Measurements from ENCODE around the gene CCDC92B. TPM values are rescaled to one million over a fixed set of nuclear protein-coding genes. Genes with fewer than 3 reads are reported as not detected.

The CCDC92B gene
- total and polyA plus RNA-seq, 2 of the 13 experiments (the other 11 are each of a cell fraction or from before 2014, with no cell fraction given), result not detected

DNA sequence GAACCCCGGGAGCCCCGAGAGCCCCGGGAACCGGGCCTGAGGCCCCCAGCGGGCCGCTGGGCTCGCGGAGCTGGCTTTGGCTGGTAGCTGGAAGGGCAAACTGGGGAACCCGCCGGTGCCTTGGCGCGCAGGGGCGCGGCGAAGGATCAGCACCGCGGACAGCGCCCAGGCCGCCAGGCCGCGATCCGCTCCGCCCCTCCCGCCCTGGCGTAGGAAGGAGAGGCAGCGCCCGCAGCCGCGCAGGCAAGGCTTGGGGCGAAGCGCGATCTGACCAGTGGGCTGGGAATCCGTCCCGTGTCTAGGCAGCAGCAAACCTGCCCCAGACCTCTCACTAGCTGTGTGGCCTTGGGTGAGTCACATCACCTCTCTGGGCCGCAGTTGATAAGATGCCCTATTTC, 331 bp upstream of the CCDC92B start (continued):
- TF ChIP-seq, protein P1, sequence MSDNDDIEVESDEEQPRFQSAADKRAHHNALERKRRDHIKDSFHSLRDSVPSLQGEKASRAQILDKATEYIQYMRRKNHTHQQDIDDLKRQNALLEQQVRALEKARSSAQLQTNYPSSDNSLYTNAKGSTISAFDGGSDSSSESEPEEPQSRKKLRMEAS (IDR thresholded peaks at IDR 0.05), result peak; percentile 43; the same call in 1 of the 2 replicates
- TF ChIP-seq, protein P2, sequence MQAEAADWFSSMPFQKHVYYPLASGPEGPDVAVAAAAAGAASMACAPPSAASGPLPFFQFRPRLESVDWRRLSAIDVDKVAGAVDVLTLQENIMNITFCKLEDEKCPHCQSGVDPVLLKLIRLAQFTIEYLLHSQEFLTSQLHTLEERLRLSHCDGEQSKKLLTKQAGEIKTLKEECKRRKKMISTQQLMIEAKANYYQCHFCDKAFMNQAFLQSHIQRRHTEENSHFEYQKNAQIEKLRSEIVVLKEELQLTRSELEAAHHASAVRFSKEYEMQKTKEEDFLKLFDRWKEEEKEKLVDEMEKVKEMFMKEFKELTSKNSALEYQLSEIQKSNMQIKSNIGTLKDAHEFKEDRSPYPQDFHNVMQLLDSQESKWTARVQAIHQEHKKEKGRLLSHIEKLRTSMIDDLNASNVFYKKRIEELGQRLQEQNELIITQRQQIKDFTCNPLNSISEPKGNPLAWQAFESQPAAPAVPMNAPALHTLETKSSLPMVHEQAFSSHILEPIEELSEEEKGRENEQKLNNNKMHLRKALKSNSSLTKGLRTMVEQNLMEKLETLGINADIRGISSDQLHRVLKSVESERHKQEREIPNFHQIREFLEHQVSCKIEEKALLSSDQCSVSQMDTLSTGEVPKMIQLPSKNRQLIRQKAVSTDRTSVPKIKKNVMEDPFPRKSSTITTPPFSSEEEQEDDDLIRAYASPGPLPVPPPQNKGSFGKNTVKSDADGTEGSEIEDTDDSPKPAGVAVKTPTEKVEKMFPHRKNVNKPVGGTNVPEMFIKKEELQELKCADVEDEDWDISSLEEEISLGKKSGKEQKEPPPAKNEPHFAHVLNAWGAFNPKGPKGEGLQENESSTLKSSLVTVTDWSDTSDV (CRISPR knock-in tag; IDR thresholded peaks at IDR 0.05), result peak; percentile 97
- no peak for TF ChIP-seq CHD4 (IDR thresholded peaks at IDR 0.05; ENCODE audit: borderline replicate concordance, low read length)
- peak; percentile 64; the same call in 1 of the 2 replicates for TF ChIP-seq SOX5 (CRISPR knock-in tag; IDR thresholded peaks at IDR 0.05; ENCODE audit: borderline replicate concordance)
- peak; percentile 96 for TF ChIP-seq ZFYVE20 (CRISPR knock-in tag; IDR thresholded peaks at IDR 0.05; ENCODE audit: borderline replicate concordance, low read depth)
- TF ChIP-seq KDM4B (CRISPR knock-in tag; IDR thresholded peaks at IDR 0.05), result peak; percentile 80; the same call in 1 of the 2 replicates
- TF ChIP-seq HMGA1 (CRISPR knock-in tag; conservative IDR thresholded peaks at IDR 0.05), result no peak
- TF ChIP-seq ZFP36 (IDR thresholded peaks at IDR 0.05; ENCODE audit: borderline replicate concordance, low read depth, low read length, partially characterized antibody), result no peak
- peak; percentile 98 for TF ChIP-seq ZNF792 (CRISPR knock-in tag; IDR thresholded peaks at IDR 0.05)
- 0 out of 2 replicates have a peak, but pooled peaks have one; percentile 78 for TF ChIP-seq SNAPC2 (CRISPR knock-in tag; IDR thresholded peaks at IDR 0.05)
- peak; percentile 87; the same call in 1 of the 2 replicates for TF ChIP-seq ZNF343 (CRISPR knock-in tag; IDR thresholded peaks at IDR 0.05)
- TF ChIP-seq ZNF746 (CRISPR knock-in tag; IDR thresholded peaks at IDR 0.05), result peak; percentile 79
- TF ChIP-seq ZSCAN31 (CRISPR knock-in tag; IDR thresholded peaks at IDR 0.05; ENCODE audit: low read depth), result peak; percentile 86
- TF ChIP-seq HCFC1 (IDR thresholded peaks at IDR 0.05; ENCODE audit: low read depth, low read length), result no peak
- TF ChIP-seq ZNF138 (CRISPR knock-in tag; IDR thresholded peaks at IDR 0.05; ENCODE audit: low read depth), result peak; percentile 99
- TF ChIP-seq, protein P3, sequence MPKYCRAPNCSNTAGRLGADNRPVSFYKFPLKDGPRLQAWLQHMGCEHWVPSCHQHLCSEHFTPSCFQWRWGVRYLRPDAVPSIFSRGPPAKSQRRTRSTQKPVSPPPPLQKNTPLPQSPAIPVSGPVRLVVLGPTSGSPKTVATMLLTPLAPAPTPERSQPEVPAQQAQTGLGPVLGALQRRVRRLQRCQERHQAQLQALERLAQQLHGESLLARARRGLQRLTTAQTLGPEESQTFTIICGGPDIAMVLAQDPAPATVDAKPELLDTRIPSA (CRISPR knock-in tag; IDR thresholded peaks at IDR 0.05; ENCODE audit: borderline replicate concordance), result peak; percentile 78; the same call in 1 of the 2 replicates
- TF ChIP-seq, protein P4, sequence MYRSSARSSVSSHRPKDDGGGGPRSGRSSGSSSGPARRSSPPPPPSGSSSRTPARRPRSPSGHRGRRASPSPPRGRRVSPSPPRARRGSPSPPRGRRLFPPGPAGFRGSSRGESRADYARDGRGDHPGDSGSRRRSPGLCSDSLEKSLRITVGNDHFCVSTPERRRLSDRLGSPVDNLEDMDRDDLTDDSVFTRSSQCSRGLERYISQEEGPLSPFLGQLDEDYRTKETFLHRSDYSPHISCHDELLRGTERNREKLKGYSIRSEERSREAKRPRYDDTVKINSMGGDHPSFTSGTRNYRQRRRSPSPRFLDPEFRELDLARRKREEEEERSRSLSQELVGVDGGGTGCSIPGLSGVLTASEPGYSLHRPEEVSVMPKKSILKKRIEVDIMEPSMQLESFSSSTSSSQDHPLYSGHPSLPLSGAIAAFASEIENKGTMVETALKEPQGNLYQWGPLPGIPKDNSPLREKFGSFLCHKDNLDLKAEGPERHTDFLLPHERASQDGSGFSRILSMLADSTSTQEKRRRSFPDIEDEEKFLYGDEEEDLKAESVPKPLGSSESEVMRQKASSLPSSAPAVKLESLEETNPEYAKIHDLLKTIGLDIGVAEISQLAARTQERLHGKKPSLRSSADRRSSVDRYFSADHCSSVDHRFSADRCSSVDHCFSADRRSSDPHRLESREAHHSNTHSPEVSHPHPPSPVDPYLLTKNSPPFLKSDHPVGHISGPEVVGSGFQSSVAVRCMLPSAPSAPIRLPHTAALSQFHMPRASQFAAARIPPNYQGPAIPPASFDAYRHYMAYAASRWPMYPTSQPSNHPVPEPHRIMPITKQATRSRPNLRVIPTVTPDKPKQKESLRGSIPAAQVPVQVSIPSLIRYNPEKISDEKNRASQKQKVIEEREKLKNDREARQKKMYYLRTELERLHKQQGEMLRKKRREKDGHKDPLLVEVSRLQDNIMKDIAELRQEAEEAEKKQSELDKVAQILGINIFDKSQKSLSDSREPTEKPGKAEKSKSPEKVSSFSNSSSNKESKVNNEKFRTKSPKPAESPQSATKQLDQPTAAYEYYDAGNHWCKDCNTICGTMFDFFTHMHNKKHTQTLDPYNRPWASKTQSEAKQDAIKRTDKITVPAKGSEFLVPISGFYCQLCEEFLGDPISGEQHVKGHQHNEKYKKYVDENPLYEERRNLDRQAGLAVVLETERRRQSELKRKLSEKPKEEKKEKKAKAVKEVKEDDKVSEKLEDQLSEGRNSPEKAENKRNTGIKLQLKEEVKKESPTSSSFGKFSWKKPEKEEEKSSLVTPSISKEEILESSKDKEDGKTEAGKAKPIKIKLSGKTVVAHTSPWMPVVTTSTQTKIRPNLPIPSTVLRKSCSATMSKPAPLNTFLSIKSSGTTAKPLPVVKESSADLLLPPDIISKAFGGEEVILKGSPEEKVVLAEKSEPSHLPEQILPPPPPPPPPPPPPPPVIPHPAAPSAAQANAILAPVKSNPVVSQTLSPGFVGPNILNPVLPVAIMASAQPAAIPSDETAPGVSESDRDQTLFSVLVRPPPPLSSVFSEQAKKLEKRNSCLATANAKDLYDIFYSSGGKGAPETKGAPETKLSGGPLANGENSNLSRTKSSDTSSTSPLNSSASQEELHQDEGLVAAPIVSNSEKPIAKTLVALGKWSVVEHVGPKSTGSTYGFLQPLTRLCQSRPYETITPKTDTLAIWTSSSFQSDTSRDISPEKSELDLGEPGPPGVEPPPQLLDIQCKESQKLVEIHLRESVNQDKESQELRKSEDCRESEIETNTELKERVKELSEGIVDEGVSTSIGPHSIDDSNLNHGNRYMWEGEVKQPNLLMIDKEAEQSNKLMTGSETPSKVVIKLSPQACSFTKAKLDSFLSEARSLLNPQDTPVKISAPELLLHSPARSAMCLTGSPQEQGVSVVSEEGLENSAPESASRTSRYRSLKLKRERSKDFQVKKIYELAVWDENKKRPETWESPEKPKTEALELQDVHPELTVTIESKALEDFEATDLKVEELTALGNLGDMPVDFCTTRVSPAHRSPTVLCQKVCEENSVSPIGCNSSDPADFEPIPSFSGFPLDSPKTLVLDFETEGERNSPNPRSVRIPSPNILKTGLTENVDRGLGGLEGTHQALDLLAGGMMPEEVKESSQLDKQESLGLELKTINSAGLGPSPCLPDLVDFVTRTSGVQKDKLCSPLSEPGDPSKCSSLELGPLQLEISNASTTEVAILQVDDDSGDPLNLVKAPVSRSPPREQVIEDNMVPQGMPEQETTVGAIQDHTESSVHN (CRISPR knock-in tag; IDR thresholded peaks at IDR 0.05), result peak; percentile 72; the same call in 1 of the 2 replicates
- peak; percentile 99 for TF ChIP-seq KLF6 (CRISPR knock-in tag; IDR thresholded peaks at IDR 0.05)
- no peak for TF ChIP-seq EZH2 (conservative IDR thresholded peaks at IDR 0.05; ENCODE audit: low read depth, low read length)
- peak; percentile 53; the same call in 1 of the 2 replicates for TF ChIP-seq KDM1A (CRISPR knock-in tag; IDR thresholded peaks at IDR 0.05)
